Hepatocyte (in vitro differentiated cells): ENCODE results near the gene XRCC2.

Experiments
- EZH2 ChIP-seq: fragments of 200-600 bp; sonication (generic); IDR thresholded peaks from 2 replicates; pipeline ENCODE4 v1.6.1; 2016; ENCODE audit warnings: antibody characterized with exemption, mild to moderate bottlenecking, borderline replicate concordance
- EZH2phosphoT487 ChIP-seq: fragments of 200-600 bp; sonication (generic); IDR thresholded peaks from one replicate; pipeline ENCODE4 v1.6.1; 2018; ENCODE audit warnings: antibody characterized with exemption, mild to moderate bottlenecking, low read depth, moderate library complexity; ENCODE audit not compliant: unreplicated experiment, severe bottlenecking
- TF ChIP-seq, protein P1 (sequence below): fragments of 200-600 bp; sonication (generic); IDR thresholded peaks from 2 replicates; pipeline ENCODE4 v1.5.1; 2016; ENCODE audit warnings: antibody characterized with exemption, mild to moderate bottlenecking; ENCODE audit not compliant: poor library complexity

DNA sequence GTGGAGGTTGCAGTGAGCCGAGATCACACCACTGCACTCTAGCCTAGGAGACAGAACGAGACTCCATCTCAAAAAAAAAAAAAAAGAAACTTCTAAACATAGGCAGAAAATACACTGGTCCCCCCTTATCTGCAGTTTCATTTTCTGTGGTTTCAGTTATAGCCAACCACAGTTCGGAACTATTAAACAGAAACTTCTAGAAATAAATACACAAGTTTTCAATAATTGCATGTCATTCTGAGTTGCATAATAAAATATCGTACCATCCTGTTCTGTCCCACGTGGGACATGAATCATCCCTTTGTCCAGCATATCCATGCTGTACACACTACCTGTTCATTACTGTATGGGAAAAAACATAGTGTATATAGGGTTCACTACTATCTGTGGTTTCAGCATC is 8.0 kb downstream of the XRCC2 start:
- TF ChIP-seq, protein P1, sequence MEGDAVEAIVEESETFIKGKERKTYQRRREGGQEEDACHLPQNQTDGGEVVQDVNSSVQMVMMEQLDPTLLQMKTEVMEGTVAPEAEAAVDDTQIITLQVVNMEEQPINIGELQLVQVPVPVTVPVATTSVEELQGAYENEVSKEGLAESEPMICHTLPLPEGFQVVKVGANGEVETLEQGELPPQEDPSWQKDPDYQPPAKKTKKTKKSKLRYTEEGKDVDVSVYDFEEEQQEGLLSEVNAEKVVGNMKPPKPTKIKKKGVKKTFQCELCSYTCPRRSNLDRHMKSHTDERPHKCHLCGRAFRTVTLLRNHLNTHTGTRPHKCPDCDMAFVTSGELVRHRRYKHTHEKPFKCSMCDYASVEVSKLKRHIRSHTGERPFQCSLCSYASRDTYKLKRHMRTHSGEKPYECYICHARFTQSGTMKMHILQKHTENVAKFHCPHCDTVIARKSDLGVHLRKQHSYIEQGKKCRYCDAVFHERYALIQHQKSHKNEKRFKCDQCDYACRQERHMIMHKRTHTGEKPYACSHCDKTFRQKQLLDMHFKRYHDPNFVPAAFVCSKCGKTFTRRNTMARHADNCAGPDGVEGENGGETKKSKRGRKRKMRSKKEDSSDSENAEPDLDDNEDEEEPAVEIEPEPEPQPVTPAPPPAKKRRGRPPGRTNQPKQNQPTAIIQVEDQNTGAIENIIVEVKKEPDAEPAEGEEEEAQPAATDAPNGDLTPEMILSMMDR = no peak
- TF ChIP-seq EZH2 (no peak), EZH2phosphoT487 (no peak)
